K562 (cell line): Measurements from ENCODE around the gene CSF3. TPM values are rescaled to one million over a fixed set of nuclear protein-coding genes. Genes with fewer than 3 reads are reported as not detected.

Source experiments
- JUND ChIP-seq, 2 experiments: IDR thresholded peaks; 2 replicates in 1 of 2; 3 replicates in 1 of 2; pipeline ENCODE4 v1.6.1; 2011; ENCODE audit warnings: borderline replicate concordance in 2 of 2, low read depth in 2 of 2, low read length in 2 of 2, improper control_type of control experiment in 1 of 2, missing biosample characterization in 1 of 2, missing genetic modification characterization in 1 of 2, missing genetic modification reagents in 1 of 2
- PRDM10 ChIP-seq: fragments of 450-650 bp; IDR thresholded peaks from 2 replicates; pipeline ENCODE4 v1.6.1; 2018; ENCODE audit not compliant: partially characterized antibody
- REST ChIP-seq, 2 experiments: fragments of 450-650 bp; formaldehyde crosslinking in 1 of 2; IDR thresholded peaks; 2 replicates each; pipeline versions ENCODE4 v1.4.0 to v1.6.1; 2014 to 2020; ENCODE audit warnings: mild to moderate bottlenecking in 2 of 2, borderline replicate concordance in 1 of 2, low read depth in 1 of 2
- TFAP4 ChIP-seq: sonication (generic); formaldehyde crosslinking; IDR thresholded peaks from 2 replicates; pipeline ENCODE4 v1.8.0; 2022; ENCODE audit warnings: missing genetic modification reagents, mild to moderate bottlenecking, moderate library complexity, borderline replicate concordance
- XRCC5 ChIP-seq: fragments of 200-400 bp; formaldehyde crosslinking; IDR thresholded peaks from 2 replicates; pipeline ENCODE4 v1.6.1; 2017; ENCODE audit warnings: low read depth, mild to moderate bottlenecking, low read length
- YY1 ChIP-seq, 3 experiments: IDR thresholded peaks; 2 replicates each; pipeline ENCODE4 v1.6.1; 2011; ENCODE audit warnings: low read length in 2 of 3, mild to moderate bottlenecking in 2 of 3, moderate library complexity in 2 of 3, borderline replicate concordance in 1 of 3, control low read depth in 1 of 3, low read depth in 1 of 3; ENCODE audit not compliant: insufficient read depth in 3 of 3, insufficient replicate concordance in 2 of 3, control insufficient read depth in 1 of 3, insufficient read length in 1 of 3; ENCODE audit errors: extremely low read depth in 1 of 3
- ZBTB33 ChIP-seq: sonication (generic); formaldehyde crosslinking; IDR thresholded peaks from 2 replicates; pipeline ENCODE4 v1.8.1; 2023; ENCODE audit warnings: mild to moderate bottlenecking, missing genetic modification reagents
- ZNF217 ChIP-seq: sonication (generic); formaldehyde crosslinking; IDR thresholded peaks from 2 replicates; pipeline ENCODE4 v1.8.0; 2022; ENCODE audit warnings: mild to moderate bottlenecking, missing genetic modification reagents
- polyA plus RNA-seq, 8 experiments: library from polyadenylated mRNA; depleted of rRNA in 4 of 8; stranded (reverse) in 5 of 8; unstranded in 3 of 8; fragments of >200 nt; fragmentation: Nextera tagmentation in 2 of 8; fragmentation: Illumina TruSeq in 1 of 8; extraction: Ambion mirVana in 2 of 8; extraction: Trizol in 1 of 8; gene quantifications; 2 replicates each; pipeline versions ENCODE4 v1.2.1 to v1.2.3, GENCODE V29; 2011 to 2014; ENCODE audit warnings: inconsistent platforms in 1 of 8, missing spikeins in 1 of 8
- total RNA-seq, 7 experiments: library from RNA; depleted of rRNA in 6 of 7; stranded (reverse); fragments of >200 nt in 6 of 7; fragmentation: Illumina TruSeq in 2 of 7; extraction: Trizol in 2 of 7; gene quantifications; 2 replicates each; pipeline versions ENCODE4 v1.2.1 to v1.2.3, GENCODE V29; 2011 to 2021; ENCODE audit warnings: low replicate concordance in 1 of 7

Gene CSF3
- total and polyA plus RNA-seq, 9 of the 15 experiments (the other 6 are each of a cell fraction or from before 2014, with no cell fraction given), result 0.19 TPM; not detected in 8

- TF ChIP-seq XRCC5 (peak; percentile 65), JUND (IDR thresholded peaks at IDR 0.05; ENCODE audit: borderline replicate concordance, low read depth, low read length) (0 out of 2 replicates have a peak, but pooled peaks have one; percentile 25), JUND (tag; IDR thresholded peaks at IDR 0.05; ENCODE audit: borderline replicate concordance, low read depth, low read length) (no peak), YY1 (IDR thresholded peaks at IDR 0.05; ENCODE audit: borderline replicate concordance in 1 of 3, control insufficient read depth in 1 of 3, extremely low read depth in 1 of 3, insufficient read depth in 3 of 3, insufficient read length in 1 of 3, insufficient replicate concordance in 2 of 3, low read depth in 1 of 3, low read length in 2 of 3) (peak in 1 of 3 experiments; percentile 14), ZBTB33 (CRISPR knock-in tag) (peak; percentile 65; the same call in 1 of the 2 replicates), ZNF217 (CRISPR knock-in tag) (no peak), TFAP4 (peak; percentile 52; the same call in 1 of the 2 replicates), PRDM10 (no peak), REST (IDR thresholded peaks at IDR 0.05; ENCODE audit: borderline replicate concordance) (peak; percentile 57; the same call in 1 of the 2 replicates), REST (CRISPR knock-in tag; IDR thresholded peaks at IDR 0.05; ENCODE audit: low read depth) (no peak)
Observed at GRCh38 chr17:40026816-40027613, 11.8 kb downstream of the CSF3 start (continued).
